HG03175 (cell line): ENCODE measurements around the gene IL5.
"Not testable (repeated sequence)": the region's sequence is repeated elsewhere in the genome, so short reads cannot be mapped to it uniquely, and the experiment has no call there.

Experiments
- ATAC-seq: cut with Tn5 transposase; IDR thresholded peaks from one replicate; pipeline ENCODE4 v1.9.1; 2021; ENCODE audit warnings: mild to moderate bottlenecking, moderate library complexity; ENCODE audit not compliant: unreplicated experiment

The IL5 gene

GRCh38 chr5:132543472-132544201 lies at the start of gene IL5:
Gene IL5, minus strand, starts transcription at chr5:132543522. Its CDS starts 44 bp downstream, at chr5:132543478.
- ATAC-seq, result no peak

- ATAC-seq, result no peak
Measured at GRCh38 chr5:132592521-132592920, 49.2 kb upstream of the IL5 start.

- ATAC-seq, result no peak
Measured at GRCh38 chr5:132591145-132591544, 47.8 kb upstream of the IL5 start.

- no peak for ATAC-seq
Measured at GRCh38 chr5:132589467-132589866, 46.1 kb upstream of the IL5 start.

- no peak for ATAC-seq
Measured at GRCh38 chr5:132586063-132586462, 42.7 kb upstream of the IL5 start.

GRCh38 chr5:132584560-132584959 lies 41.2 kb upstream of the IL5 start:
- ATAC-seq, result not testable (repeated sequence)

GRCh38 chr5:132576123-132576522 lies 32.8 kb upstream of the IL5 start:
- no peak for ATAC-seq

- no peak for ATAC-seq
Measured at GRCh38 chr5:132566657-132567056, 23.3 kb upstream of the IL5 start.

- ATAC-seq, result not testable (repeated sequence)
Measured at GRCh38 chr5:132564555-132564954, 21.2 kb upstream of the IL5 start.

- ATAC-seq, result no peak
Measured at GRCh38 chr5:132561601-132562000, 18.3 kb upstream of the IL5 start.

- no peak for ATAC-seq
Measured at GRCh38 chr5:132559383-132560060, 16.2 kb upstream of the IL5 start.

GRCh38 chr5:132557478-132558172 lies 14.3 kb upstream of the IL5 start:
- ATAC-seq, result peak; percentile 31

GRCh38 chr5:132556763-132557477 lies 13.6 kb upstream of the IL5 start, which contains the start of gene RAD50:
Gene RAD50, plus strand, starts transcription at chr5:132556977. Its CDS starts 348 bp downstream, at chr5:132557325.
- peak; percentile 98 for ATAC-seq

GRCh38 chr5:132556153-132556762 lies 12.9 kb upstream of the IL5 start:
- ATAC-seq, result peak; percentile 1

GRCh38 chr5:132549576-132549975 lies 6.3 kb upstream of the IL5 start:
- no peak for ATAC-seq

- ATAC-seq, result not testable (repeated sequence)
Measured at GRCh38 chr5:132548834-132549233, 5.5 kb upstream of the IL5 start.

- ATAC-seq, result no peak
Measured at GRCh38 chr5:132547269-132547668, 3.9 kb upstream of the IL5 start.

- no peak for ATAC-seq
Measured at GRCh38 chr5:132546108-132546507, 2.8 kb upstream of the IL5 start.

- ATAC-seq, result no peak
Measured at GRCh38 chr5:132540764-132541163, 2.6 kb downstream of the IL5 start.

- no peak for ATAC-seq
Measured at GRCh38 chr5:132540149-132540548, 3.2 kb downstream of the IL5 start.

GRCh38 chr5:132539716-132540115 lies 3.6 kb downstream of the IL5 start:
- ATAC-seq, result no peak
